ENCODE results near the gene FXR2.

The FXR2 gene

GRCh38 chr17:7548585-7549400 is 65.9 kb downstream of the FXR2 start, which contains the start of gene TNFSF12 (continued):
- TF ChIP-seq CTCF (tag by site-specific recombination; IDR thresholded peaks at IDR 0.05) (peak; percentile 58; the same call in 1 of the 2 replicates), GLIS1 (tag by site-specific recombination; IDR thresholded peaks at IDR 0.05) (peak; percentile 47; the same call in 1 of the 2 replicates), ZBTB10 (tag by site-specific recombination; IDR thresholded peaks at IDR 0.05) (no peak), ZBTB1 (tag by site-specific recombination; IDR thresholded peaks at IDR 0.05) (0 out of 2 replicates have a peak, but pooled peaks have one; percentile 33), SP7 (tag by site-specific recombination; IDR thresholded peaks at IDR 0.05) (0 out of 2 replicates have a peak, but pooled peaks have one; percentile 26), ZNF16 (tag by site-specific recombination; IDR thresholded peaks at IDR 0.05; ENCODE audit: low read depth) (no peak), ZNF449 (tag by site-specific recombination; IDR thresholded peaks at IDR 0.05) (peak; percentile 42), SP3 (tag by site-specific recombination; IDR thresholded peaks at IDR 0.05) (no peak), ZBTB6 (tag by site-specific recombination; IDR thresholded peaks at IDR 0.05) (no peak), ZNF341 (tag by site-specific recombination; IDR thresholded peaks at IDR 0.05; ENCODE audit: low read depth) (peak; percentile 18; the same call in 1 of the 2 replicates), PATZ1 (tag by site-specific recombination; IDR thresholded peaks at IDR 0.05) (peak; percentile 35; the same call in 1 of the 2 replicates), ZBTB8A (tag by site-specific recombination; IDR thresholded peaks at IDR 0.05) (peak; percentile 94)

- ChIA-PET CTCF (interaction anchor here (1.1 to 6.2 kb wide), 3 partner anchors 16 to 21 kb away, joined by 4 to 60 read pairs (median 18); partner anchors contain the start of gene SENP3), POLR2A (no interaction called here)
- H3K4me1 ChIP-seq (ENCODE audit: control insufficient read depth, insufficient read depth, low read length): peaks cover 3% of the 10 kb centered on the region; the same call in 1 of the 2 replicates
These were observed 69.8 kb downstream of the FXR2 start for GRCh38 chr17:7544911-7545310.

More at GRCh38 chr17:7544911-7545310, 69.8 kb downstream of the FXR2 start:
- Histone ChIP-seq H3K9me3 (ENCODE audit: control insufficient read depth, insufficient read depth, low read depth, low read length) (no peaks in the 10 kb centered on the region), H3K27ac (ENCODE audit: extremely low read depth, low read depth, low read length) (no peak overlapping the region), H3K36me3 (ENCODE audit: control insufficient read depth in 2 of 2, insufficient read depth in 1 of 2, low read length in 2 of 2) (no peaks in the 10 kb centered on the region), H3K4me3 (ENCODE audit: low read depth, low read length) (no peak overlapping the region)
- TF ChIP-seq ZNF701 (tag by site-specific recombination; IDR thresholded peaks at IDR 0.05) (no peak), ZNF521 (tag by site-specific recombination; IDR thresholded peaks at IDR 0.05) (no peak)
